K562 (cell line): ENCODE results near the gene RETREG1. TPM values are rescaled to one million over a fixed set of nuclear protein-coding genes. Genes with fewer than 3 reads are reported as not detected.

Experiments
- ATAC-seq: fragments of 200-7000 bp; cut with Tn5 transposase; 3 replicates; pipeline ENCODE4 v1.9.1; 2020; ENCODE audit warnings: moderate library complexity
- BruUV-seq: library from RNA; stranded (reverse); fragments of 400-500 nt; replicated peaks from 2 replicates; lab custom pipeline; 2021; lab: Mats Ljungman, UMichigan
- CTCF ChIA-PET: fragments of 300-600 bp; formaldehyde crosslinking; extraction: SDS; loops from one replicate; lab custom pipeline; 2021; ENCODE audit warnings: low intra/inter-chr PET ratio; lab: Yijun Ruan, JAX
- POLR2A ChIA-PET: fragments of 300-600, 350-650 bp; sonication (Branson Sonifier 250); formaldehyde crosslinking; extraction: SDS; loops from one replicate; lab custom pipeline; 2021; ENCODE audit warnings: antibody characterized with exemption, inconsistent platforms; lab: Yijun Ruan, JAX
- DNase-seq, 4 experiments: peaks; one replicate each; pipeline versions ENCODE4 v3.0.0 to v3.0.0-alpha.2; 2011 to 2018; ENCODE audit warnings: low spot score in 3 of 4, mixed read lengths in 3 of 4; ENCODE audit errors: extremely low read depth in 1 of 4
- FAIRE-seq: peaks from 2 replicates; lab custom pipeline; 2011; peaks lifted over from hg19 to GRCh38; lab: Jason Lieb, UNC
- H2AFZ ChIP-seq: 2 replicates; pipeline ENCODE4 v1.6.0; 2011; ENCODE audit warnings: low read depth, low read length, control low read depth, inconsistent platforms
- H3K27ac ChIP-seq: fragments of 200-600 bp; 3 replicates; pipeline ENCODE4 v1.8.0; 2011; ENCODE audit warnings: low read depth, mild to moderate bottlenecking, control low read depth, inconsistent platforms, low read length, moderate library complexity, mixed read lengths; ENCODE audit errors: extremely low read depth
- H3K27me3 ChIP-seq, 2 experiments: fragments of 300-600 bp in 1 of 2; 2 replicates in 1 of 2; 3 replicates in 1 of 2; pipeline versions ENCODE4 v1.6.0 to v1.8.0; 2011; ENCODE audit warnings: inconsistent platforms in 2 of 2, low read length in 2 of 2, mild to moderate bottlenecking in 1 of 2, mixed read lengths in 1 of 2, moderate library complexity in 1 of 2; ENCODE audit not compliant: control insufficient read depth in 2 of 2, insufficient read depth in 2 of 2
- H3K36me3 ChIP-seq: fragments of 300-600 bp; 3 replicates; pipeline ENCODE4 v1.8.0; 2011; ENCODE audit warnings: mild to moderate bottlenecking, low read length, inconsistent platforms; ENCODE audit not compliant: control insufficient read depth, insufficient read depth
- H3K4me1 ChIP-seq, 2 experiments: fragments of 200-600 bp in 1 of 2; replicated peaks in 1 of 2; 2 replicates in 1 of 2; 3 replicates in 1 of 2; pipeline versions ENCODE4 v1.5.1 to v1.8.0; 2011; ENCODE audit warnings: inconsistent platforms in 2 of 2, low read length in 2 of 2, mild to moderate bottlenecking in 1 of 2, mixed read lengths in 1 of 2, moderate library complexity in 1 of 2; ENCODE audit not compliant: control insufficient read depth in 2 of 2, insufficient read depth in 2 of 2
- H3K4me2 ChIP-seq: 2 replicates; pipeline ENCODE4 v1.6.1; 2011; ENCODE audit warnings: low read length, control low read depth, inconsistent platforms, mixed read lengths; ENCODE audit not compliant: insufficient read depth
- H3K4me3 ChIP-seq: fragments of 200-600 bp; sonication (generic), shearing (Covaris generic); 2 replicates; pipeline ENCODE4 v1.5.1; 2016; ENCODE audit warnings: control low read depth, inconsistent platforms
- H3K79me2 ChIP-seq: fragments of 200-600 bp; 3 replicates; pipeline ENCODE4 v1.8.0; 2011; ENCODE audit warnings: low read length, inconsistent platforms; ENCODE audit not compliant: control insufficient read depth, insufficient read depth
- H3K9ac ChIP-seq, 2 experiments: 2 replicates each; pipeline versions ENCODE4 v1.6.0 to v1.6.1; 2011; ENCODE audit warnings: low read depth in 2 of 2, low read length in 2 of 2, control low read depth in 1 of 2, inconsistent platforms in 1 of 2, mild to moderate bottlenecking in 1 of 2, mixed read lengths in 1 of 2; ENCODE audit not compliant: insufficient read depth in 1 of 2
- H3K9me1 ChIP-seq: one replicate; pipeline ENCODE4 v1.6.0; 2011; ENCODE audit warnings: inconsistent platforms, mild to moderate bottlenecking, low read length, moderate library complexity; ENCODE audit not compliant: control insufficient read depth, insufficient read depth
- H3K9me3 ChIP-seq: replicated peaks from 2 replicates; pipeline ENCODE4 v1.5.1; 2011; ENCODE audit warnings: low read depth, low read length, inconsistent platforms; ENCODE audit not compliant: control insufficient read depth, insufficient read depth
- H4K20me1 ChIP-seq: replicated peaks from 2 replicates; pipeline ENCODE4 v1.6.1; 2011; ENCODE audit warnings: low read length, inconsistent platforms, mixed read lengths; ENCODE audit not compliant: control insufficient read depth, insufficient read depth
- FOXJ3 ChIP-seq: sonication (generic); formaldehyde crosslinking; IDR thresholded peaks from 2 replicates; pipeline ENCODE4 v1.4.0; 2020; ENCODE audit warnings: mild to moderate bottlenecking, missing genetic modification reagents
- FOXK2 ChIP-seq, 2 experiments: fragments of 450-650 bp; IDR thresholded peaks in 1 of 2; conservative IDR thresholded peaks in 1 of 2; 2 replicates each; pipeline ENCODE4 v1.6.1; 2016; ENCODE audit warnings: low read depth in 2 of 2, mild to moderate bottlenecking in 1 of 2
- HMGN3 ChIP-seq: IDR thresholded peaks from 2 replicates; pipeline ENCODE4 v1.6.1; 2011; ENCODE audit warnings: borderline replicate concordance, low read depth, mild to moderate bottlenecking, mixed read lengths, low read length; ENCODE audit not compliant: insufficient read length; ENCODE audit errors: extremely low read depth
- ZNF174 ChIP-seq: fragments of 250-450 bp; sonication (Bioruptor Pico); IDR thresholded peaks from 2 replicates; pipeline ENCODE4 v1.4.0; 2020; ENCODE audit warnings: mild to moderate bottlenecking
- ZNF589 ChIP-seq: fragments of 200-800 bp; sonication (Bioruptor generic); IDR thresholded peaks from 2 replicates; pipeline ENCODE4 v1.6.1; 2016; ENCODE audit warnings: low read depth, missing genetic modification characterization, missing compliant biosample characterization
- WGBS: fragments of 100-300 bp; shearing (Covaris generic); methylation state at CpG from one replicate; pipeline ENCODE4 v1.1.6; 2016; ENCODE audit warnings: low coverage, mixed read lengths; ENCODE audit not compliant: insufficient coverage; ENCODE audit errors: missing lambda C conversion rate; 5-methylcytosine and 5-hydroxymethylcytosine counted together
- in situ Hi-C: fragments of 300-500 bp; cut with MboI; formaldehyde crosslinking; loops from 4 replicates; pipeline ENCODE4 v1.15.0; 2018; ENCODE audit warnings: inconsistent platforms, mixed read lengths
- intact Hi-C: fragments of 100-400 bp; cut with micrococcal nuclease; formaldehyde crosslinking; loops from 2 replicates; pipeline ENCODE4 v1.14.2; 2022
- polyA plus RNA-seq, 8 experiments: library from polyadenylated mRNA; depleted of rRNA in 4 of 8; stranded (reverse) in 5 of 8; unstranded in 3 of 8; fragments of >200 nt; fragmentation: Nextera tagmentation in 2 of 8; fragmentation: Illumina TruSeq in 1 of 8; extraction: Ambion mirVana in 2 of 8; extraction: Trizol in 1 of 8; gene quantifications; 2 replicates each; pipeline versions ENCODE4 v1.2.1 to v1.2.3, GENCODE V29; 2011 to 2014; ENCODE audit warnings: inconsistent platforms in 1 of 8, missing spikeins in 1 of 8
- total RNA-seq, 7 experiments: library from RNA; depleted of rRNA in 6 of 7; stranded (reverse); fragments of >200 nt in 6 of 7; fragmentation: Illumina TruSeq in 2 of 7; extraction: Trizol in 2 of 7; gene quantifications; 2 replicates each; pipeline versions ENCODE4 v1.2.1 to v1.2.3, GENCODE V29; 2011 to 2021; ENCODE audit warnings: low replicate concordance in 1 of 7
- TF ChIP-seq, protein P1 (sequence below): fragments of 250-450 bp; sonication (Bioruptor Pico); IDR thresholded peaks from 2 replicates; pipeline ENCODE4 v1.4.0; 2020; ENCODE audit warnings: mild to moderate bottlenecking, moderate library complexity, borderline replicate concordance
- TF ChIP-seq, protein P2 (sequence below): sonication (generic); formaldehyde crosslinking; IDR thresholded peaks from 2 replicates; pipeline ENCODE4 v1.8.0; 2022; ENCODE audit warnings: missing genetic modification reagents, mild to moderate bottlenecking, borderline replicate concordance

Gene RETREG1
- total and polyA plus RNA-seq, 9 of the 15 experiments (the other 6 are each of a cell fraction or from before 2014, with no cell fraction given): 0.01 to 0.20 (median 0.08) TPM; not detected in 5

DNA sequence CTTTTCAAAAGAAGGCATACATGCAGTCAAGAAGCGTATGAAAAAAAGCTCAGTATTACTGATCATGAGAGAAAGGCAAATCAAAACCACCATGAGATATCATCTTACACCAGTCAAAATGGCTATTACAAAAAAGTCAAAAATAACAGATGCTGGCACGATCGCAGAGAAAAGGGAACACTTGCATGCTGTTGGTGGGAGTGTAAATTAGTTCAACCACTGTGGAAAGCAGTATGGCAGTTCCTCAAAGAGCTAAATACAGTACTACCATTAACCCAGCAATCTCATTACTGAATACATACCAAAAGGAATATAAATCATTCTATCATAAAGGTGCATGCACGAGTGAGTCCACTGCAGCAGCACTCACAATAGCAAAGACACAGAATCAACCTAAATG is 24.5 kb downstream of the RETREG1 start:
- Histone ChIP-seq H3K36me3 (no peaks in the 10 kb centered on the region), H3K9me3 (no peaks in the 10 kb centered on the region), H3K4me1 (no peaks in the 10 kb centered on the region), H3K27me3 (peaks cover 0 to 8% of the 10 kb centered on the region in 2 experiments; a peak in 1 of 5 replicates), H3K4me2 (no peak overlapping the region), H3K79me2 (no peaks in the 10 kb centered on the region), H2AFZ (no peak overlapping the region), H3K9me1 (no peaks in the 10 kb centered on the region), H4K20me1 (no peaks in the 10 kb centered on the region), H3K4me3 (no peak overlapping the region), H3K27ac (no peak overlapping the region), H3K9ac (no peak overlapping the region)
- intact Hi-C loops: no loop called here
- ATAC-seq (no peak), DNase-seq (no peak), FAIRE-seq (no peak)
- no TSS peak for BruUV-seq
- ChIA-PET POLR2A (no interaction called here), CTCF (no interaction called here)
- WGBS: 21% methylated on average over 4 of the region's 4 CpGs
- TF ChIP-seq, protein P1, sequence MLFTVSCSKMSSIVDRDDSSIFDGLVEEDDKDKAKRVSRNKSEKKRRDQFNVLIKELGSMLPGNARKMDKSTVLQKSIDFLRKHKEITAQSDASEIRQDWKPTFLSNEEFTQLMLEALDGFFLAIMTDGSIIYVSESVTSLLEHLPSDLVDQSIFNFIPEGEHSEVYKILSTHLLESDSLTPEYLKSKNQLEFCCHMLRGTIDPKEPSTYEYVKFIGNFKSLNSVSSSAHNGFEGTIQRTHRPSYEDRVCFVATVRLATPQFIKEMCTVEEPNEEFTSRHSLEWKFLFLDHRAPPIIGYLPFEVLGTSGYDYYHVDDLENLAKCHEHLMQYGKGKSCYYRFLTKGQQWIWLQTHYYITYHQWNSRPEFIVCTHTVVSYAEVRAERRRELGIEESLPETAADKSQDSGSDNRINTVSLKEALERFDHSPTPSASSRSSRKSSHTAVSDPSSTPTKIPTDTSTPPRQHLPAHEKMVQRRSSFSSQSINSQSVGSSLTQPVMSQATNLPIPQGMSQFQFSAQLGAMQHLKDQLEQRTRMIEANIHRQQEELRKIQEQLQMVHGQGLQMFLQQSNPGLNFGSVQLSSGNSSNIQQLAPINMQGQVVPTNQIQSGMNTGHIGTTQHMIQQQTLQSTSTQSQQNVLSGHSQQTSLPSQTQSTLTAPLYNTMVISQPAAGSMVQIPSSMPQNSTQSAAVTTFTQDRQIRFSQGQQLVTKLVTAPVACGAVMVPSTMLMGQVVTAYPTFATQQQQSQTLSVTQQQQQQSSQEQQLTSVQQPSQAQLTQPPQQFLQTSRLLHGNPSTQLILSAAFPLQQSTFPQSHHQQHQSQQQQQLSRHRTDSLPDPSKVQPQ: no peak
- TF ChIP-seq ZNF589 (CRISPR knock-in tag): no peak
- no peak for TF ChIP-seq FOXK2 (conservative IDR thresholded peaks at IDR 0.05 in 1 of 2, IDR thresholded peaks at IDR 0.05 in 1 of 2; ENCODE audit: low read depth in 2 of 2)
- TF ChIP-seq, protein P2, sequence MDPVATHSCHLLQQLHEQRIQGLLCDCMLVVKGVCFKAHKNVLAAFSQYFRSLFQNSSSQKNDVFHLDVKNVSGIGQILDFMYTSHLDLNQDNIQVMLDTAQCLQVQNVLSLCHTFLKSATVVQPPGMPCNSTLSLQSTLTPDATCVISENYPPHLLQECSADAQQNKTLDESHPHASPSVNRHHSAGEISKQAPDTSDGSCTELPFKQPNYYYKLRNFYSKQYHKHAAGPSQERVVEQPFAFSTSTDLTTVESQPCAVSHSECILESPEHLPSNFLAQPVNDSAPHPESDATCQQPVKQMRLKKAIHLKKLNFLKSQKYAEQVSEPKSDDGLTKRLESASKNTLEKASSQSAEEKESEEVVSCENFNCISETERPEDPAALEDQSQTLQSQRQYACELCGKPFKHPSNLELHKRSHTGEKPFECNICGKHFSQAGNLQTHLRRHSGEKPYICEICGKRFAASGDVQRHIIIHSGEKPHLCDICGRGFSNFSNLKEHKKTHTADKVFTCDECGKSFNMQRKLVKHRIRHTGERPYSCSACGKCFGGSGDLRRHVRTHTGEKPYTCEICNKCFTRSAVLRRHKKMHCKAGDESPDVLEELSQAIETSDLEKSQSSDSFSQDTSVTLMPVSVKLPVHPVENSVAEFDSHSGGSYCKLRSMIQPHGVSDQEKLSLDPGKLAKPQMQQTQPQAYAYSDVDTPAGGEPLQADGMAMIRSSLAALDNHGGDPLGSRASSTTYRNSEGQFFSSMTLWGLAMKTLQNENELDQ (CRISPR knock-in tag): no peak
- no peak for TF ChIP-seq HMGN3
- no peak for TF ChIP-seq FOXJ3 (CRISPR knock-in tag)
- no peak for TF ChIP-seq ZNF174 (CRISPR knock-in tag)
- in situ Hi-C loops: no loop called here
